Measurements from ENCODE around the gene COL6A5. TPM values are rescaled to one million over a fixed set of nuclear protein-coding genes. Genes with fewer than 3 reads are reported as not detected.

COL6A5 gene
- total and polyA plus RNA-seq, 2 donors (not counting 3 experiments of a cell fraction or from before 2014, with no cell fraction given): not detected

DNA sequence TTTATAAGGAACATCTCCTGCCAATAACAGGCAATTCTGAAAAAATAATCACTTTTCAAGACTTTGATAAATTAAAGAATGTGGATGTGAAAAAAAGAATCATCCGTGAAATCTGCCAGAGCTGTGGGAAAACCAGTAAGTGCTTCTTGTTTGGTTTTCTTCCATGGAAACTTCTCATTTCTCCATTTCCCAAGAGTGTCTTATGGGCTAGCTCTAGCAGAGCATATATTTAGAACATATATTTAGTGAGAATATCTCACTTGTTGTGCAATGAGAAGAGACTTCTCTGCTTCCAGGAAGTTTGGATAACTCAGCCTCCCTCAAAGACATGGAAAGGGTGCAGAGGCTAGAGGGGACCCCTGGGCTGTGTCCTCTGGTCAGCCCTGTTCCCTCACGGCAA lies 49.9 kb downstream of the COL6A5 start:
- intact Hi-C loops (cut with micrococcal nuclease) (no loop called here), dilution Hi-C loops (cut with MboI; ENCODE audit: extremely low pct_ligation_motif_present, low sequenced_read_pairs) (no loop called here)
- ChIA-PET CTCF (no interaction called here), POLR2A (no interaction called here)
- Histone ChIP-seq H3K79me2 (ENCODE audit: control insufficient read depth, insufficient read depth, low read length) (no peaks in the 10 kb centered on the region), H3K27me3 (ENCODE audit: control insufficient read depth in 2 of 2, insufficient read depth in 2 of 2, low read length in 2 of 2) (no peaks in the 10 kb centered on the region), H3K27ac (ENCODE audit: insufficient read depth, low read depth, low read length) (no peak overlapping the region), H3K9ac (replicated peaks; ENCODE audit: extremely low read depth, insufficient read depth, low read length) (no peak overlapping the region), H3K4me2 (ENCODE audit: insufficient read depth, low read length) (no peak overlapping the region), H3K4me3 (replicated peaks in 1 of 3; ENCODE audit: insufficient read depth in 1 of 3, low read depth in 1 of 3, low read length in 3 of 3) (no peak overlapping the region), H4K20me1 (replicated peaks; ENCODE audit: control insufficient read depth, extremely low read depth, insufficient read depth, low read length) (no peaks in the 10 kb centered on the region), H3K9me3 (replicated peaks; ENCODE audit: control insufficient read depth, insufficient read depth, low read length) (no peaks in the 10 kb centered on the region), H3K9me1 (replicated peaks; ENCODE audit: control insufficient read depth, extremely low read depth, insufficient read depth, low read length) (no peaks in the 10 kb centered on the region), H2AFZ (ENCODE audit: low read depth, low read length) (no peak overlapping the region), H3K36me3 (ENCODE audit: control insufficient read depth in 2 of 2, extremely low read depth in 1 of 2, insufficient read depth in 2 of 2, low read length in 2 of 2) (no peaks in the 10 kb centered on the region), H3K4me1 (ENCODE audit: control insufficient read depth, extremely low read depth, insufficient read depth, low read length) (no peaks in the 10 kb centered on the region)
- TF ChIP-seq POLR2AphosphoS5 (IDR thresholded peaks at IDR 0.05; ENCODE audit: insufficient read depth, low read depth, low read length) (no peak), MYC (IDR thresholded peaks at IDR 0.05; ENCODE audit: low read depth, low read length) (no peak)
- FAIRE-seq (no peak), DNase-seq (ENCODE audit: low read depth, low spot score) (no peak)
- no TSS peak for BruUV-seq (replicated peaks)

DNA sequence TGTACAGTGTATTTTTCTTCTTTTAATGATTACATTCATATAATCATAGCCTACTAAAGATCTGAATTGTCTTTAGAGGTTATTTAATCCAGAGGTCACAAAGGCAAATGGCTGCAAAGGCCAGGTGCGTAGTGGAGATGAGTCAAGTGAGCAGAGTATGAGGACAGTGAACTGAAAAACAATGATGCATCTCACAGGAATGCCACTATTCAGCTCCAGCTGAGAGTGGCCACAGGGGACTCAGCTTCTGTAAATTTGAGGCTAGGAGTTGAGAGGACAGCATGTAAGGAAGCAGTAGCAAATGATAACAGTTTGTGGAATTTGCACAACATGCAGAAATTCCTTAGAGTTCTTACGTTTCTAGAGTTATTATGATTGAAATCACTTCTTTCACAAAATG lies 50.4 kb downstream of the COL6A5 start:
- dilution Hi-C loops (cut with MboI; ENCODE audit: extremely low pct_ligation_motif_present, low sequenced_read_pairs): no loop called here
- no TSS peak for BruUV-seq (replicated peaks)
- no peaks in the 10 kb centered on the region for H3K79me2 ChIP-seq (ENCODE audit: control insufficient read depth, insufficient read depth, low read length)
- no peak for FAIRE-seq
- peak; percentile 14 for DNase-seq (ENCODE audit: low read depth, low spot score)
- TF ChIP-seq POLR2A (IDR thresholded peaks at IDR 0.05; ENCODE audit: low read depth, low read length) (no peak), POLR2AphosphoS5 (IDR thresholded peaks at IDR 0.05; ENCODE audit: insufficient read depth, low read depth, low read length) (no peak), FOS (IDR thresholded peaks at IDR 0.05; ENCODE audit: borderline replicate concordance, insufficient read depth, low read length) (no peak), GATA2 (IDR thresholded peaks at IDR 0.05; ENCODE audit: insufficient read depth, insufficient read length, low read depth, low read length) (no peak), MYC (IDR thresholded peaks at IDR 0.05; ENCODE audit: low read depth, low read length) (no peak), EZH2 (IDR thresholded peaks at IDR 0.05; ENCODE audit: borderline replicate concordance, low read depth, low read length, severe bottlenecking) (no peak), JUN (IDR thresholded peaks at IDR 0.05; ENCODE audit: borderline replicate concordance, insufficient read depth, insufficient read length, low read depth) (no peak)
- TF ChIP-seq, protein P1, sequence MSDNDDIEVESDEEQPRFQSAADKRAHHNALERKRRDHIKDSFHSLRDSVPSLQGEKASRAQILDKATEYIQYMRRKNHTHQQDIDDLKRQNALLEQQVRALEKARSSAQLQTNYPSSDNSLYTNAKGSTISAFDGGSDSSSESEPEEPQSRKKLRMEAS (IDR thresholded peaks at IDR 0.05; ENCODE audit: insufficient read depth, insufficient read length): no peak
- TF ChIP-seq, protein P2, sequence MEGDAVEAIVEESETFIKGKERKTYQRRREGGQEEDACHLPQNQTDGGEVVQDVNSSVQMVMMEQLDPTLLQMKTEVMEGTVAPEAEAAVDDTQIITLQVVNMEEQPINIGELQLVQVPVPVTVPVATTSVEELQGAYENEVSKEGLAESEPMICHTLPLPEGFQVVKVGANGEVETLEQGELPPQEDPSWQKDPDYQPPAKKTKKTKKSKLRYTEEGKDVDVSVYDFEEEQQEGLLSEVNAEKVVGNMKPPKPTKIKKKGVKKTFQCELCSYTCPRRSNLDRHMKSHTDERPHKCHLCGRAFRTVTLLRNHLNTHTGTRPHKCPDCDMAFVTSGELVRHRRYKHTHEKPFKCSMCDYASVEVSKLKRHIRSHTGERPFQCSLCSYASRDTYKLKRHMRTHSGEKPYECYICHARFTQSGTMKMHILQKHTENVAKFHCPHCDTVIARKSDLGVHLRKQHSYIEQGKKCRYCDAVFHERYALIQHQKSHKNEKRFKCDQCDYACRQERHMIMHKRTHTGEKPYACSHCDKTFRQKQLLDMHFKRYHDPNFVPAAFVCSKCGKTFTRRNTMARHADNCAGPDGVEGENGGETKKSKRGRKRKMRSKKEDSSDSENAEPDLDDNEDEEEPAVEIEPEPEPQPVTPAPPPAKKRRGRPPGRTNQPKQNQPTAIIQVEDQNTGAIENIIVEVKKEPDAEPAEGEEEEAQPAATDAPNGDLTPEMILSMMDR (IDR thresholded peaks at IDR 0.05; ENCODE audit: extremely low read depth in 1 of 2, insufficient read depth in 1 of 2, low read depth in 1 of 2, low read length in 2 of 2): no peak
- no peaks in the 10 kb centered on the region for H3K4me1 ChIP-seq (ENCODE audit: control insufficient read depth, extremely low read depth, insufficient read depth, low read length)
- ChIA-PET CTCF (no interaction called here), POLR2A (no interaction called here)
- no peaks in the 10 kb centered on the region for H3K36me3 ChIP-seq (ENCODE audit: control insufficient read depth in 2 of 2, extremely low read depth in 1 of 2, insufficient read depth in 2 of 2, low read length in 2 of 2)
- no peak overlapping the region for H2AFZ ChIP-seq (ENCODE audit: low read depth, low read length)
- no peak overlapping the region for H3K9ac ChIP-seq (replicated peaks; ENCODE audit: extremely low read depth, insufficient read depth, low read length)
- H3K9me3 ChIP-seq (replicated peaks; ENCODE audit: control insufficient read depth, insufficient read depth, low read length): no peaks in the 10 kb centered on the region
- no peak overlapping the region for H3K4me2 ChIP-seq (ENCODE audit: insufficient read depth, low read length)
- no peaks in the 10 kb centered on the region for H4K20me1 ChIP-seq (replicated peaks; ENCODE audit: control insufficient read depth, extremely low read depth, insufficient read depth, low read length)
- no peaks in the 10 kb centered on the region for H3K9me1 ChIP-seq (replicated peaks; ENCODE audit: control insufficient read depth, extremely low read depth, insufficient read depth, low read length)
- intact Hi-C loops (cut with micrococcal nuclease): no loop called here
- H3K27ac ChIP-seq (ENCODE audit: insufficient read depth, low read depth, low read length): no peak overlapping the region
- H3K27me3 ChIP-seq (ENCODE audit: control insufficient read depth in 2 of 2, insufficient read depth in 2 of 2, low read length in 2 of 2): no peaks in the 10 kb centered on the region
- H3K4me3 ChIP-seq (replicated peaks in 1 of 3; ENCODE audit: insufficient read depth in 1 of 3, low read depth in 1 of 3, low read length in 3 of 3): no peak overlapping the region

Data from endothelial cell of umbilical vein (primary cell).